ENCODE measurements around the gene STK32B.

GRCh38 chr4:5489260-5489659 lies 438.0 kb downstream of the STK32B start:
- TF ChIP-seq CTCF (conservative IDR thresholded peaks at IDR 0.05) (no peak), ZFX (IDR thresholded peaks at IDR 0.05) (no peak)

Data from C4-2B (cell line).